DMS53 (cell line): Measurements from ENCODE around the gene MEAF6.
"Not testable (repeated sequence)": the region's sequence is repeated elsewhere in the genome, so short reads cannot be mapped to it uniquely, and the experiment has no call there.

Experiments used
- DNase-seq: peaks from one replicate; lab custom pipeline; 2025; lab: John Stamatoyannopoulos, UW

MEAF6 gene

GRCh38 chr1:37514350-37515184 is at the start of gene MEAF6:
Gene MEAF6, minus strand, starts transcription at chr1:37514766. Its CDS starts 20 bp downstream, at chr1:37514746.
- peak; percentile 97 for DNase-seq

GRCh38 chr1:37562984-37563383 is 48.4 kb upstream of the MEAF6 start:
- no peak for DNase-seq

- DNase-seq, result peak; percentile 45
Observed at GRCh38 chr1:37561133-37562132, 46.9 kb upstream of the MEAF6 start.

DNA sequence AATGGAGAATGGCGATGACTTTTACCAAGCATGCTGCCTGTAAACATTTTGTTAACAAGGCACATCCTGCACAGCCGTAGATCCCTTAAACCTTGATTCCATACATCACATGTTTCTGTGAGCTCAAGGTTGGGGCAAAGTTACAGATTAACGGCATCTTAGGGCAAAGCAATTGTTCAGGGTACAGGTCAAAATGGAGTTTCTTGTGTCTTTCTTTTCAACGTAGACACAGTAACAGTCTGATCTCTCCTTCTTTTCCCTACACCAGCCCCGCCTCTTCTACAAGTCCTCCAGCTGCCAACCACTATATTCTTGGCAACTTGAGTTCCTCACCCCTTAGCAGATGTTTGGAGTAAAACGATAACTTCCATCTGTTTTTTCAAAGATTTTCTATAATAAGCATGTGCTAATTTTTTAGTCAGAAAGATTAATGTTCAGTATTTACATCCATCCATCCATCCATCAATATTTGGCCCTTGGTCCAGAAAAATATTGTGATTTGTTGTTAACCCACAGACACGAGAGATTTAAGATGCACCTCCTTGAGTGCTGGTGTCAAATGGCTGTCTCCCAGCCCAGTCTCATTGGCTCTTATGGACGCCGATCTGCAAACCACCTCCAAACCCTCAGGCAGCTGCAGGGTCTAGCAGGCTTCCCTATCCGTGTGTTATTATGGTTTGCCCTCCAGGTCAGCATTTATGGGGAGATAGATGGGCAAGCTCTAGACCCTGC is 46.0 kb upstream of the MEAF6 start:
- DNase-seq, result no peak

DNA sequence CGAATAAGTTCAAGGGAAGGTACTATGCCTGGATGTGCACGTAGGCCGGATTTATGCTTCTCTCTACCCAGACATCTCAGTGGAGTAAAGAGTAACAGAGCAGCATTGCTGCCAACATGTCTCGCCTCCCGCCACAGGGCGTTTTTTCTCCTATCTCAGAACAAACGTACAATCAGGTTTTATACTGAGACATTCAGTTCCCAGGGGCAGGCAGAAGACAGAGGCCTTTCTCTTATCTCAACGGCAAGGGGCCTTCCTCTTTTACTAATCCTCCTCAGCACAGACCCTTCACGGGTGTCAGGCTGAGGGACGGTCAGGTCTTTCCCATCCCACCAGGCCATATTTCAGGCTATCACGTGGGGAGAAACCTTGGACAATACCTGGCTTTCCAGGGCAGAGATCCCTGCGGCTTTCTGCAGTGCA is 45.4 kb upstream of the MEAF6 start:
- DNase-seq, result not testable (repeated sequence)

DNA sequence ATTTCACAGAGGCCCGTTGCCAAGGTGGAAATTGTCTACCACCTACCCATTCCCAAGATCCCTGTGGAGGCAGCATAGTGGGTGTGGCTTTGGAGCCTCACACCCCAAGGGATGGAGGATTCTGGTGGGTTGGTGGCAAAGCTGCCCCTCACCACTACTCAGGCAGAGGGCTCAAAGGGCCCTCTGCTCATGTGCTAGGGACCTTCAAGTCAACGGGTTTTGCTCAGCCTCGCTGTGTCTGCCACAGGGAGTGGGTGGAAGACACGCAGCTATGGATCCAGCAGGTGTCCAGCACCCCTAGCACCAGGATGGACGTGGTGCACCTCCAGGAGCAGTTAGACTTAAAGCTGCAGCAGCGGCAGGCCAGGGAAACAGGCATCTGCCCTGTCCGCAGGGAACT is 44.5 kb upstream of the MEAF6 start:
- DNase-seq, result no peak

DNA sequence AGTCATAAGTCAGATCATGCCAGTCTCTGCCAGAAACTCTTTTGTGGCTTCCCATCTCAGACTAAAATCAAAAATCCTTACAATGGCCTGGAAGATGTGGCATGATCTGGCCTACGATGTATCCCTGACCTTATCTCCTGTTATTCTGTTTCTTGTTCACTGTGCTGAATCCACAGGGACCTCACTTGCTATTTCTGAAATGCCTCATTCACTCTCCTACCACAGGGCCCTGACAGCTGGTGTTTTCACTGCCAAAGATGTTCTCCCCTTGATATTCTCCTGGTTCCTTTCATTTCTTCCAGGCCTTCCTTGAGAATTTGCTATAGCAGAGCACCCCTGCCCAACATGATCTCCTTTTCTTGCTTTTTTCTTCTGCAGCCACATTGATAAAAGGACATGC is 43.8 kb upstream of the MEAF6 start:
- DNase-seq, result no peak

DNA sequence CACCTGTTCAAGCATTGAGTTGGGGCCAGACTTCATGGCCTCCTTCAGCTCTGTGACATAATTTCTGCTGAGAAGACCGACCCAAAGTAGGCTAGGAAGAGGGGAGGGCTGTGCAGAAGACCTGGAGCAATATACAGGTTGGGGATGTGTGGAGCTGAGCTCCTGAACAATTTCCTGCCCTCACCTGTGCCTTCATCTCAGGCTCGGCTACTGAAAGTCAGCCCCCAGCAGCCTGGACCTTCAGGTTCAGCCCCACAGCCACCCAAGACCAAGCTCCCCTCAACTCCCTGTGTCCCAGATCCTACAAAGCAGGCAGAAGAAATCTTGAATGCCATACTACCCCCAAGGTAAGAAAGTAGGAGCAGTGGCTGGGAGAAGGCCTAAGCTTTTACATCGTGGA is 42.8 kb upstream of the MEAF6 start:
- no peak for DNase-seq

GRCh38 chr1:37556712-37557196 is 42.2 kb upstream of the MEAF6 start, which contains the start of gene DNALI1:
Gene DNALI1, plus strand, starts transcription at chr1:37556940. Its CDS starts 55 bp downstream, at chr1:37556995.
- peak; percentile 97 for DNase-seq

DNA sequence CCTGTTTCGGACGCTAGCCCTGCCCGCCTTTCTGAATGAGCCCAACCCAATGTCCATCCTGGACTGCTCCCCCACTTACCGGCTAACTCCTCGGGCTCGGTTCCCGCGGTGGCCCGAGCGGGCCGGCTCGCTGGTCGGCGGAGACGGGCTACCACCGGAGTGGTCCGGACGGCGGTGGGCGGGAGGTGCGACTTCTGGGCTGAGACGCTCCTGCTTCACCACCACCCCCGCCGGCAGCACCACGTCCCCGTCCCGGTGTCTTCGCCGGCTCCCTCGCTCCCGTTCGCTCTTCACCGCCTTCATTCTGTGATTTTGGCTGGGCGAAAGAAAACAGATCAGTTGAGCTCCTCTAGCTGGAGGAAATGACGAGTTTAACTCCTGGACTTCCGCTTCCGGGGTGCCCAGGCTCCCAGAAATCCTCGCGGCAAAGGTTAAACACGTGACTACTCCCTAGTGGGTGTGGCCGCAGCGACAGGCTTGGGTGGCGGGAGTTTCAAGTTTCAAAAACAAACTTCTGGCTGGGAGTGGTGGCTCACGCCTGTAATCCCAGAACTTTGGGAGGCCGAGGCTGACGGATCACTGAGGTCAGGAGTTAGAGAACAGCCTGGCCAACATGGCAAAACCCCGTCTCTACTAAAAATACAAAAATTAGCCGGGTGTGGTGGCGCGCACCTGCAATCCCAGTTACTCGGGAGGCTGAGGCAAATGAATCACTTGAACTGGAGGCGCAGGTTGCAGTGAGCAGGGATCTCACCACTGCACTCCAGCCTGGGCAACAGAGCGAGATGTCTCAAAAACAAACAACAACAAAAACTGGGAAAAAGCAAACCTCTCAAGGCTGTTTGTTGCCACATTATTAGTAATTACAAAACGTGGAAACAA is 39.6 kb upstream of the MEAF6 start, which contains the start of gene SNIP1:
SNIP1 (minus strand) TSS at position 367 of the 882 bp plus-strand sequence; CDS start at position 303, 64 bp downstream.
- peak; percentile 98 for DNase-seq

GRCh38 chr1:37553598-37553926 is 39.0 kb upstream of the MEAF6 start:
- peak; percentile 49 for DNase-seq

GRCh38 chr1:37549341-37549740 is 34.8 kb upstream of the MEAF6 start:
- no peak for DNase-seq

- DNase-seq, result no peak
Observed at GRCh38 chr1:37545019-37545418, 30.5 kb upstream of the MEAF6 start.

- no peak for DNase-seq
Observed at GRCh38 chr1:37544530-37544929, 30.0 kb upstream of the MEAF6 start.

DNA sequence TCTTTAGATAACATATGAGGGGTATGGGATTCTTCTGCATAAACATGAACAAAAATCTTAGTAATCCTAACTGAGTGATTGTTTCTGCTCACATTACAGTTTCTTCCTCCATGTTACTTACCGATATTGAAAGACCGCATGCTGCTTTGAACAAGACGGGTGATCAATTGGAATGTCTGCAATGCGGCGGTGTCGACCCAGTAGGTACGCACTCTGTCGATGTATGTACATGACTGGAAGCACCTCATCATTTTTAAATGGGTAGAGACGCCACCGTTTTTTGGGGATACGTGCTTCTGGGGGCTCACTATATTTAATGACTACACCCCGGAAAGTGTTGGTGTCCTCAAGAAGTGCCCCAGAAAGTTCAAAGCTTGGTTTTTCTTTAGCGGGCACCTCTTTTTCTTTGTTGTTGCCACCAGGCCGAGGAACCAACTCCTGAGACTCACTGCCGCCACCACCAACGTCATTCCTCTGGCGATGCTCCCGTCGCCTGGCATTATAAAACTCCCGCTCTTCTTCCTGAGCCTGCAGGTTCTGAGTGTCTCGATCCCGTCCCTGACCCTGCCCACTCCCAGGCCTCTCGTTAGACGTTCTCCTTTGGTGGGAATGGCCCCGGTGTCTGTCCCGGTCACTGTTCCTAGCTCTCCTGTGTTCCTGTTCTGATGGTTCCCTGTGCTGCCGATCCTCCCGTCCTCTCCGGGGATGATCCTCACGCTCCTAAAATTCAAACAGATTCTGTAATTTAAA is 25.6 kb upstream of the MEAF6 start:
- DNase-seq, result no peak

GRCh38 chr1:37539154-37539553 is 24.6 kb upstream of the MEAF6 start:
- not testable (repeated sequence) for DNase-seq

DNA sequence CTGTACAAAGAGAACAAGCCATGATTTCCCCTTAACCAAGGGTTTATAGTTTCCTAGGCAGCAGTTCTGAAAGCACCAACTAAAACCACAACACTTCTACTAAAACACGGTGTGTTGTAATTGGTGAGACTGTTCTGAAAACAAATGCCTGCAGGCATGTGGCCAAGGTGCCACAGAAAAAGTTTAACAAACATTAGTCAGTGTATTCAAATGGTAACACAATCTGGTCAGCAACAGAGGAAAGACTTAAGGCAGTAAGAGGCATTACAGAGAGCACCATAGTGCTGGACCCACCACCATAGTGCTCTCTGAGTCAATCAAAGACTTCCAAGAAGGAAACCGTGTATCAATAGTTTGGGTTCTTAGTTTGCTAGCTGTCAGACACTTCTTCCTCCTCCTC is 22.8 kb upstream of the MEAF6 start:
- peak; percentile 57 for DNase-seq

DNA sequence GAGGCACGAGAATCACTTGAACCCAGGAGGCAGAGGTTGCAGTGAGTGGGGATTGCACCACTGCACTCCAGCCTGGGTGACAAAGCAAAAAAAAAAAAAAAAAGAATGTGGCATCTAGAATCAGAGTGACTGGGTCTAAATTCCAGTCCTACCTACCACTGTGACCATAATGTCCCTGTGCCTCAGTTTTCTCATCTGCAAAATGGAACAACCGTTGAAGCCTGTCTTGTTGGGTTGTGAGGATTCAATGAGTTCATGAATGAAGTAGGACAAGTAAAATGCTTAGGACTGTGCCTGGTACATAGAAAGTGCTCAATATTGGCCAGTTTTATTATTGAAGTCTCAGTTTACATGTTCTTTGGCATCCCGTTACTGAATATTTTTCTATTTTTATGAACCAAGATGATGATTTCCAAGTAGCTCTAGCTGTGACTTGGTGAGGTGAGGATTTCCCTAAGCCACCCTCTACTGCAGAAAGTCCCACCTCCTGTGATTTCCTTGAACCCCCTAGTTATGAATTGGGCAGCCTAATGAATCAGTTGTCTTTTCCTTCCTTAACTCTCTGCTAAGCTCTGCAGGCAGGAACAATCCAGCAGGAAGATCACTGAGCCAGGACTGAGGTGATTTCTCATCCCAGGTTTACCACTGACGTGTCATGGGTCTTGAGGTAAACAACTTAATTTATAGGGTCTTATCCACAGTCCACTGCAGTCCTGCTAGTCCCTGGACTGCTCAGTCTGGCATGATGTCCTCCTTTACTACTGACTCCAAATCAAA is 18.9 kb upstream of the MEAF6 start:
- no peak for DNase-seq
